Stromal cell of bone marrow (primary cell): ENCODE data around the gene SIAH3.

ENCODE experiments used
- DNase-seq: peaks from one replicate; pipeline ENCODE4 v3.0.0-alpha.2; 2012; ENCODE audit warnings: low read depth

The SIAH3 gene

GRCh38 chr13:45820106-45820838, 31.3 kb downstream of the SIAH3 start:
- no peak for DNase-seq

GRCh38 chr13:45817833-45818232, 33.7 kb downstream of the SIAH3 start:
- no peak for DNase-seq

GRCh38 chr13:45816427-45816826, 35.1 kb downstream of the SIAH3 start:
- DNase-seq, result no peak

GRCh38 chr13:45812695-45813372, 38.7 kb downstream of the SIAH3 start:
- no peak for DNase-seq

GRCh38 chr13:45811891-45812694, 39.5 kb downstream of the SIAH3 start:
- DNase-seq, result no peak

GRCh38 chr13:45809801-45810394, 41.7 kb downstream of the SIAH3 start:
- DNase-seq, result no peak

- DNase-seq, result no peak
Observed at GRCh38 chr13:45808925-45809324, 42.6 kb downstream of the SIAH3 start.

GRCh38 chr13:45807520-45808099, 43.9 kb downstream of the SIAH3 start:
- peak; percentile 19 for DNase-seq

GRCh38 chr13:45800485-45800884, 51.1 kb downstream of the SIAH3 start:
- no peak for DNase-seq

- DNase-seq, result peak; percentile 22
Observed at GRCh38 chr13:45799451-45799850, 52.1 kb downstream of the SIAH3 start.

GRCh38 chr13:45798851-45799250, 52.7 kb downstream of the SIAH3 start:
- DNase-seq, result no peak

GRCh38 chr13:45796426-45797235, 54.9 kb downstream of the SIAH3 start:
- DNase-seq, result no peak

GRCh38 chr13:45792827-45793303, 58.7 kb downstream of the SIAH3 start:
- DNase-seq, result no peak

- DNase-seq, result no peak
Observed at GRCh38 chr13:45788011-45788410, 63.5 kb downstream of the SIAH3 start.

GRCh38 chr13:45787346-45787745, 64.2 kb downstream of the SIAH3 start:
- no peak for DNase-seq

GRCh38 chr13:45786293-45786920, 65.1 kb downstream of the SIAH3 start:
- no peak for DNase-seq

GRCh38 chr13:45784755-45785675, 66.5 kb downstream of the SIAH3 start:
- DNase-seq, result no peak

GRCh38 chr13:45783346-45784043, 68.1 kb downstream of the SIAH3 start:
- no peak for DNase-seq
